ENCODE results near the gene ESF1. TPM values are rescaled to one million over a fixed set of nuclear protein-coding genes. Genes with fewer than 3 reads are reported as not detected.

ESF1 gene
- total RNA-seq, 1 experiment from 2014 or later = 36.9 TPM

GRCh38 chr20:13685623-13686022, 99.1 kb downstream of the ESF1 start:
- H3K79me1 ChIP-seq (ENCODE audit: insufficient read depth, low read depth, low read length, poor library complexity, severe bottlenecking) = no peaks in the 10 kb centered on the region
- no peak overlapping the region for H3K18ac ChIP-seq (ENCODE audit: insufficient read length, low read depth, low read length)
- H3K27me3 ChIP-seq (ENCODE audit: insufficient read depth, low read length) = no peaks in the 10 kb centered on the region
- Mint-ChIP-seq H3K4me1 (peaks cover 0 to 5% of the 10 kb centered on the region in 2 experiments; a peak in 1 of 4 replicates), H3K9me3 (peaks cover 0 to 4% of the 10 kb centered on the region in 2 experiments; a peak in 1 of 5 replicates), H3K27me3 (ENCODE audit: low read depth) (peaks cover 2% of the 10 kb centered on the region), H3K36me3 (ENCODE audit: insufficient read depth in 1 of 3, low read depth in 3 of 3) (0 out of 7 replicates have a peak, but pooled peaks cover 0 to 2% (median 1%) of the 10 kb centered on the region in 3 experiments), H3K4me3 (no peak overlapping the region), H3K27ac (no peak overlapping the region)
- no peak overlapping the region for H4K5ac ChIP-seq (ENCODE audit: insufficient read length, low read depth, low read length)
- H3K4me2 ChIP-seq (ENCODE audit: insufficient read depth, insufficient read length, low read length) = no peak overlapping the region
- no peak overlapping the region for H3K14ac ChIP-seq (ENCODE audit: insufficient read depth, low read length)
- H3K23ac ChIP-seq (ENCODE audit: insufficient read length, low read depth, low read length) = no peak overlapping the region
- no peaks in the 10 kb centered on the region for H3K4me1 ChIP-seq (ENCODE audit: insufficient read depth, low read length)
- no peak overlapping the region for H3T11ph ChIP-seq (ENCODE audit: low read length)
- H2BK15ac ChIP-seq (ENCODE audit: low read depth, low read length) = no peak overlapping the region
- H4K91ac ChIP-seq (ENCODE audit: insufficient read length, low read depth, low read length) = no peak overlapping the region
- H3K79me2 ChIP-seq (ENCODE audit: insufficient read depth, low read length) = no peaks in the 10 kb centered on the region
- H2BK20ac ChIP-seq (ENCODE audit: low read depth, low read length, poor library complexity, severe bottlenecking) = no peak overlapping the region
- WGBS (ENCODE audit: extremely low coverage, insufficient read length, low lambda C conversion rate) = no CpG with 5 or more reads among the region's 2 CpGs
- no peak overlapping the region for H3K9ac ChIP-seq (ENCODE audit: extremely low read depth, insufficient read length, low read length)
- H4K8ac ChIP-seq (replicated peaks; ENCODE audit: insufficient read length, low read depth, low read length) = no peak overlapping the region
- no peak overlapping the region for H2AFZ ChIP-seq (ENCODE audit: low read length)
- no peaks in the 10 kb centered on the region for H4K20me1 ChIP-seq (ENCODE audit: control insufficient read depth, insufficient read depth, insufficient read length)
- no peak overlapping the region for H3K56ac ChIP-seq (ENCODE audit: insufficient read length, low read depth, low read length)
- no peak overlapping the region for H2BK12ac ChIP-seq (ENCODE audit: insufficient read length, low read depth, low read length)
- H2BK120ac ChIP-seq (ENCODE audit: low read depth, low read length, poor library complexity, severe bottlenecking) = no peak overlapping the region
- TF ChIP-seq CTCF (conservative IDR thresholded peaks at IDR 0.05) = no peak
- H3K4ac ChIP-seq (ENCODE audit: low read depth, low read length) = no peak overlapping the region
- no peaks in the 10 kb centered on the region for H3K23me2 ChIP-seq (ENCODE audit: insufficient read length, low read depth, low read length, poor library complexity, severe bottlenecking)
- no peak for DNase-seq
- H3K9me3 ChIP-seq (ENCODE audit: control insufficient read depth, low read depth, low read length) = no peaks in the 10 kb centered on the region
- H2AK5ac ChIP-seq (ENCODE audit: insufficient read length, low read length) = no peak overlapping the region
- no peak overlapping the region for H2BK5ac ChIP-seq (ENCODE audit: insufficient read length, low read length)
- H3K27ac ChIP-seq (ENCODE audit: insufficient read length, low read depth, low read length) = no peak overlapping the region

All from H9 (cell line).